Measurements from ENCODE around the gene KCNG2. TPM values are rescaled to one million over a fixed set of nuclear protein-coding genes. Genes with fewer than 3 reads are reported as not detected.

Gene KCNG2
- total RNA-seq, 1 donor from 2014 or later, result not detected

GRCh38 chr18:79795446-79795845 is 2.3 kb upstream of the KCNG2 start:
- H3K27me3 Mint-ChIP-seq (ENCODE audit: unreplicated experiment), result peaks cover 43% of the 10 kb centered on the region
- no peaks in the 10 kb centered on the region for H3K9me3 Mint-ChIP-seq (ENCODE audit: unreplicated experiment)
- H3K27ac Mint-ChIP-seq (ENCODE audit: unreplicated experiment), result no peak overlapping the region
- peaks cover 13% of the 10 kb centered on the region for H3K4me1 Mint-ChIP-seq (ENCODE audit: unreplicated experiment)
- no peak for TF ChIP-seq CTCF (IDR thresholded peaks at IDR 0.05)
- H3K4me3 Mint-ChIP-seq (ENCODE audit: unreplicated experiment), result no peak overlapping the region
- DNase-seq (ENCODE audit: extremely low spot score, unreplicated experiment), result no peak
- no peaks in the 10 kb centered on the region for H3K36me3 Mint-ChIP-seq (ENCODE audit: unreplicated experiment)

- peaks cover 13% of the 10 kb centered on the region for H3K4me1 Mint-ChIP-seq (ENCODE audit: unreplicated experiment)
- no peak for DNase-seq (ENCODE audit: extremely low spot score, unreplicated experiment)
- H3K36me3 Mint-ChIP-seq (ENCODE audit: unreplicated experiment), result no peaks in the 10 kb centered on the region
- peak overlapping the region; percentile 23 for H3K4me3 Mint-ChIP-seq (ENCODE audit: unreplicated experiment)
- peaks cover 41% of the 10 kb centered on the region for H3K27me3 Mint-ChIP-seq (ENCODE audit: unreplicated experiment)
- H3K9me3 Mint-ChIP-seq (ENCODE audit: unreplicated experiment), result no peaks in the 10 kb centered on the region
- TF ChIP-seq CTCF (IDR thresholded peaks at IDR 0.05), result no peak
- no peak overlapping the region for H3K27ac Mint-ChIP-seq (ENCODE audit: unreplicated experiment)
These were observed 1.7 kb upstream of the KCNG2 start for GRCh38 chr18:79796016-79796415.

- no peak overlapping the region for H3K27ac Mint-ChIP-seq (ENCODE audit: unreplicated experiment)
- peaks cover 6% of the 10 kb centered on the region for H3K4me1 Mint-ChIP-seq (ENCODE audit: unreplicated experiment)
- no peak for TF ChIP-seq CTCF (IDR thresholded peaks at IDR 0.05)
- H3K36me3 Mint-ChIP-seq (ENCODE audit: unreplicated experiment), result no peaks in the 10 kb centered on the region
- peak overlapping the region; percentile 60 for H3K4me3 Mint-ChIP-seq (ENCODE audit: unreplicated experiment)
- H3K27me3 Mint-ChIP-seq (ENCODE audit: unreplicated experiment), result peaks cover 39% of the 10 kb centered on the region
- H3K9me3 Mint-ChIP-seq (ENCODE audit: unreplicated experiment), result no peaks in the 10 kb centered on the region
- DNase-seq (ENCODE audit: extremely low spot score, unreplicated experiment), result no peak
These were observed 970 bp upstream of the KCNG2 start for GRCh38 chr18:79796531-79797405.

GRCh38 chr18:79798346-79798998 is 734 bp downstream of the KCNG2 start:
- DNase-seq (ENCODE audit: extremely low spot score, unreplicated experiment), result no peak
- no peak overlapping the region for H3K27ac Mint-ChIP-seq (ENCODE audit: unreplicated experiment)
- H3K9me3 Mint-ChIP-seq (ENCODE audit: unreplicated experiment), result no peaks in the 10 kb centered on the region
- no peak overlapping the region for H3K4me3 Mint-ChIP-seq (ENCODE audit: unreplicated experiment)
- peaks cover 6% of the 10 kb centered on the region for H3K4me1 Mint-ChIP-seq (ENCODE audit: unreplicated experiment)
- no peak for TF ChIP-seq CTCF (IDR thresholded peaks at IDR 0.05)
- H3K27me3 Mint-ChIP-seq (ENCODE audit: unreplicated experiment), result peaks cover 39% of the 10 kb centered on the region
- no peaks in the 10 kb centered on the region for H3K36me3 Mint-ChIP-seq (ENCODE audit: unreplicated experiment)

GRCh38 chr18:79798999-79799370 is 1.2 kb downstream of the KCNG2 start:
- Mint-ChIP-seq H3K36me3 (ENCODE audit: unreplicated experiment) (no peaks in the 10 kb centered on the region), H3K27ac (ENCODE audit: unreplicated experiment) (no peak overlapping the region), H3K4me3 (ENCODE audit: unreplicated experiment) (peak overlapping the region; percentile 29), H3K9me3 (ENCODE audit: unreplicated experiment) (no peaks in the 10 kb centered on the region), H3K27me3 (ENCODE audit: unreplicated experiment) (peaks cover 39% of the 10 kb centered on the region), H3K4me1 (ENCODE audit: unreplicated experiment) (peaks cover 6% of the 10 kb centered on the region)
- TF ChIP-seq CTCF (IDR thresholded peaks at IDR 0.05), result no peak
- no peak for DNase-seq (ENCODE audit: extremely low spot score, unreplicated experiment)
